ENCODE data around the gene NBAS.
A peak's percentile ranks its signal among the peaks of the same experiment; 100 is the strongest.

NBAS gene

GRCh38 chr2:15566912-15567311 is 5.8 kb upstream of the NBAS start:
- H3K9me3 ChIP-seq: no peaks in the 10 kb centered on the region
- intact Hi-C loops (cut with DNase I; ENCODE audit: low total_unique reads): no loop called here
- no peak overlapping the region for H3K27ac ChIP-seq
- no peak for TF ChIP-seq CTCF (IDR thresholded peaks at IDR 0.05)
- no peaks in the 10 kb centered on the region for H3K4me1 ChIP-seq
- no peak for DNase-seq
- H3K36me3 ChIP-seq: no peaks in the 10 kb centered on the region
- H3K27me3 ChIP-seq: no peaks in the 10 kb centered on the region
- no peak overlapping the region for H3K4me3 ChIP-seq

GRCh38 chr2:15565994-15566671 is 5.0 kb upstream of the NBAS start:
- Histone ChIP-seq H3K4me1 (no peaks in the 10 kb centered on the region), H3K27ac (no peak overlapping the region), H3K27me3 (no peaks in the 10 kb centered on the region), H3K9me3 (no peaks in the 10 kb centered on the region), H3K36me3 (no peaks in the 10 kb centered on the region), H3K4me3 (no peak overlapping the region)
- intact Hi-C loops (cut with DNase I; ENCODE audit: low total_unique reads): no loop called here
- no peak for DNase-seq
- TF ChIP-seq CTCF (IDR thresholded peaks at IDR 0.05): no peak

GRCh38 chr2:15565392-15565791 is 4.3 kb upstream of the NBAS start:
- DNase-seq: no peak
- no peaks in the 10 kb centered on the region for H3K9me3 ChIP-seq
- H3K36me3 ChIP-seq: no peaks in the 10 kb centered on the region
- intact Hi-C loops (cut with DNase I; ENCODE audit: low total_unique reads): no loop called here
- H3K27me3 ChIP-seq: no peaks in the 10 kb centered on the region
- no peak for TF ChIP-seq CTCF (IDR thresholded peaks at IDR 0.05)
- peaks cover 0 to 1% (median 0%) of the 10 kb centered on the region in 4 donors for H3K4me1 ChIP-seq
- H3K27ac ChIP-seq: no peak overlapping the region
- no peak overlapping the region for H3K4me3 ChIP-seq

- no peaks in the 10 kb centered on the region for H3K36me3 ChIP-seq
- DNase-seq: no peak
- H3K9me3 ChIP-seq: no peaks in the 10 kb centered on the region
- intact Hi-C loops (cut with DNase I; ENCODE audit: low total_unique reads): no loop called here
- H3K27ac ChIP-seq: no peak overlapping the region
- no peak for TF ChIP-seq CTCF (IDR thresholded peaks at IDR 0.05)
- no peaks in the 10 kb centered on the region for H3K27me3 ChIP-seq
- no peak overlapping the region for H3K4me3 ChIP-seq
- peaks cover 0 to 18% (median 15%) of the 10 kb centered on the region in 4 donors for H3K4me1 ChIP-seq
These were observed 2.3 kb upstream of the NBAS start for GRCh38 chr2:15563227-15564100.

- intact Hi-C loops (cut with DNase I; ENCODE audit: low total_unique reads): no loop called here
- Histone ChIP-seq H3K4me3 (no peak overlapping the region), H3K4me1 (peaks cover 0 to 23% (median 18%) of the 10 kb centered on the region in 4 donors), H3K36me3 (no peaks in the 10 kb centered on the region), H3K27me3 (no peaks in the 10 kb centered on the region), H3K27ac (peak overlapping the region in 1 of 2 donors; percentile 80), H3K9me3 (no peaks in the 10 kb centered on the region)
- DNase-seq: no peak
- no peak for TF ChIP-seq CTCF (IDR thresholded peaks at IDR 0.05)
These were observed 1.4 kb upstream of the NBAS start for GRCh38 chr2:15562354-15563031.

All from tibial artery (tissue), 4 donors.